ENCODE results near the gene CD22. TPM values are rescaled to one million over a fixed set of nuclear protein-coding genes. Genes with fewer than 3 reads are reported as not detected.

CD22 gene
- total and polyA plus RNA-seq, 10 donors: 251 to 446 (median 362) TPM

DNA sequence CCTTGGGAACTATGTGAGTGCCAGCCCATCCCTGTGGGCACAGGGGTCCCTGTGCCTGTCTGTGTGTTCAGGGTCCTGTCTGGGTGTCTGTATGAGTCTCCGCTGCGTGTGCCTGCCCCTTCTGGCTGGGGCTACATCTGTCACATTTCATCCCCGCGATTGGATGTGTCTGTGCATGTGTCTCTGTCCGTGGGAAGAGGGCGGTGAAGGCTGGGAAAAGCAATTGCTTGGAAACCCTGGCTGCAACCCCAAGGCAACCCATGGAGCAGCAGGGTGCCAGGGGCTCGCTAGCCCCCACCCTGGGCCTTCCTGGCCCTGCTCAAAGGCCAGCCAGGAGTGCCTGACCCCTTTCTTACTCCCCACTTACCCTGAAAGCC lies 35.6 kb upstream of the CD22 start:
- DNase-seq: no peak
- Histone ChIP-seq H3K27ac (no peak overlapping the region), H3K27me3 (replicated peaks in 1 of 7) (peaks cover 0 to 17% (median 0%) of the 10 kb centered on the region in 7 donors), H3K4me1 (peaks cover 7 to 22% (median 17%) of the 10 kb centered on the region in 6 donors), H3K4me3 (no peak overlapping the region), H3K36me3 (no peaks in the 10 kb centered on the region), H3K9me3 (no peaks in the 10 kb centered on the region)
- WGBS, 5 donors: 62 to 83% (median 68%) methylated on average over 7 of the region's 7 CpGs
- intact Hi-C loops (cut with DNase I; ENCODE audit: low total_unique reads): no loop called here
- no peak for TF ChIP-seq CTCF (IDR thresholded peaks at IDR 0.05 in 8 of 11, conservative IDR thresholded peaks at IDR 0.05 in 3 of 11)
- no peak for TF ChIP-seq POLR2AphosphoS5 (IDR thresholded peaks at IDR 0.05)
- TF ChIP-seq POLR2A (IDR thresholded peaks at IDR 0.05): no peak

DNA sequence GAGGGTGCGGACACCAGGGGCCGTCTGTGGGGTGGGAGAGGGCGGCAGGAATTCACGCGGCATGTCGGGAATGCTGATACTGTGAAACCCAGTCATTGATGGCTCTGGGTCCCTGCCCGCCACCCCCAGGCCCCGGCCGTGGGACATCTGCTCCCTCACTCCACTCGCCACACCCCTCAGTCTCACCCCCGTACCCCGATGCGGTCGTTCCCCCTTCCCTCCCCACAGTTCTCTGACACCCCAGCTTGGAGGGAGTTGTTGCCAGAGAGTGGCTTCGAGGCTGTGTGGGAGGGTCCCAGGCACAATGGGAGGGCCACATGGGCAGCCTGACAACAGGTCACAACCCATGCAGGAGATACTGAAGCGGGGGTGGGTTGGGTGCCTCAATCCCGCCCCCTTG lies 35.2 kb upstream of the CD22 start:
- Histone ChIP-seq H3K9me3 (no peaks in the 10 kb centered on the region), H3K36me3 (no peaks in the 10 kb centered on the region), H3K27ac (no peak overlapping the region), H3K4me3 (no peak overlapping the region), H3K4me1 (peaks cover 7 to 22% (median 17%) of the 10 kb centered on the region in 6 donors), H3K27me3 (replicated peaks in 1 of 7) (peaks cover 0 to 17% (median 0%) of the 10 kb centered on the region in 7 donors)
- WGBS, 5 donors: 70 to 86% (median 79%) methylated on average over 10 to 17 of the region's 17 CpGs
- DNase-seq: no peak
- TF ChIP-seq CTCF (IDR thresholded peaks at IDR 0.05 in 8 of 11, conservative IDR thresholded peaks at IDR 0.05 in 3 of 11): no peak
- no peak for TF ChIP-seq POLR2AphosphoS5 (IDR thresholded peaks at IDR 0.05)
- TF ChIP-seq POLR2A (IDR thresholded peaks at IDR 0.05): no peak
- intact Hi-C loops (cut with DNase I; ENCODE audit: low total_unique reads): no loop called here

GRCh38 chr19:35294328-35294727 lies 34.7 kb upstream of the CD22 start:
- TF ChIP-seq POLR2AphosphoS5 (IDR thresholded peaks at IDR 0.05) (no peak), CTCF (IDR thresholded peaks at IDR 0.05 in 8 of 11, conservative IDR thresholded peaks at IDR 0.05 in 3 of 11) (no peak), POLR2A (IDR thresholded peaks at IDR 0.05) (no peak)
- 58 to 83% (median 67%) methylated on average over 3 of the region's 3 CpGs for WGBS, 5 donors
- Histone ChIP-seq H3K36me3 (no peaks in the 10 kb centered on the region), H3K27ac (no peak overlapping the region), H3K4me1 (peaks cover 7 to 22% (median 17%) of the 10 kb centered on the region in 6 donors), H3K27me3 (replicated peaks in 1 of 7) (peaks cover 0 to 18% (median 0%) of the 10 kb centered on the region in 7 donors), H3K9me3 (no peaks in the 10 kb centered on the region), H3K4me3 (no peak overlapping the region)
- intact Hi-C loops (cut with DNase I; ENCODE audit: low total_unique reads): no loop called here
- no peak for DNase-seq

DNA sequence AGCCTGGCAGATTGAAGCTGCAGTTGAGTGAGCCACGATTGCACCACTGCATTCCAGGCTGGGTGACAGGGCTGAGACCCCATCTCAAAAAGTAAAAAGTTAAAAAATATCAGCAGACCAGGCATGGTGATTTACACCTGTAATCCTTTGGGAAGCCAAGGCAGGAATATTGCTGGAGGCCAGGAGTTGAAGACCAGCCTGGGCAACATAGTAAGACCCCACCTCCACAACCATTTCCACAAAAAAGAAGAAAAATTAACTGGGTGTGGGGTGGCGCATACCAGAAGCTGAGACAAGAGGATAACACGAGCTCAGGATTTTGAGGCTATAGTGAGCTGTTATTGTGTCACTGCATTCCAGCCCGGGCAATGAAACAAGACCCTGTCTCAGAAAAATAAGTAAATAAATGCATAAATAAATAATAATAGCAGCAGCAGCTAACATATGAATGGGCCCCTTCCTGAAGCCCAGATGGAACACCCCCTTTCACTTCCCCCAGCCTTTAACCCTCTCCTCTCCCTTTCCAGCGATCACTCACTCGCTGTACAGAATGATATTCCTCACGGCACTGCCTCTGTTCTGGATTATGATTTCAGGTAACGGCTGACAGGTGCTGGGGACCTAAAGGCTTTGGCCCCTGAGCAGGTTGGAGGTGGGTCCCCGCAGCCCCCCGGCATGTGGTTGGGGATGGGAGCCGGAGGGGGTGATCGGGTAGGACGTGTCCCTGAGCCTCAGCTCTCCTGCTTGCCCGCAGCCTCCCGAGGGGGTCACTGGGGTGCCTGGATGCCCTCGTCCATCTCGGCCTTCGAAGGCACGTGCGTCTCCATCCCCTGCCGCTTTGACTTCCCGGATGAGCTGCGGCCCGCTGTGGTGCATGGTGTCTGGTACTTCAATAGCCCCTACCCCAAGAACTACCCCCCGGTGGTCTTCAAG lies 33.9 kb upstream of the CD22 start:
- DNase-seq: no peak
- TF ChIP-seq CTCF (IDR thresholded peaks at IDR 0.05 in 8 of 11, conservative IDR thresholded peaks at IDR 0.05 in 3 of 11): no peak
- TF ChIP-seq POLR2A (IDR thresholded peaks at IDR 0.05): no peak
- TF ChIP-seq POLR2AphosphoS5 (IDR thresholded peaks at IDR 0.05): no peak
- no peaks in the 10 kb centered on the region for H3K36me3 ChIP-seq
- intact Hi-C loops (cut with DNase I; ENCODE audit: low total_unique reads): no loop called here
- H3K27me3 ChIP-seq (replicated peaks in 1 of 7): peaks cover 0 to 24% (median 0%) of the 10 kb centered on the region in 7 donors
- peaks cover 7 to 22% (median 17%) of the 10 kb centered on the region in 6 donors for H3K4me1 ChIP-seq
- H3K9me3 ChIP-seq: no peaks in the 10 kb centered on the region
- peak overlapping the region in 1 of 8 donors; percentile 27 for H3K4me3 ChIP-seq
- WGBS, 5 donors: 36 to 56% (median 44%) methylated on average over 14 to 25 of the region's 25 CpGs
- peak overlapping the region in 2 of 8 donors; percentile 33 to 41 for H3K27ac ChIP-seq
